HG03135 (cell line): ENCODE data around the gene GRIN2B.

Experiments used
- ATAC-seq: cut with Tn5 transposase; IDR thresholded peaks from one replicate; pipeline ENCODE4 v1.9.1; 2021; ENCODE audit warnings: mild to moderate bottlenecking, moderate library complexity; ENCODE audit not compliant: unreplicated experiment

The GRIN2B gene

GRCh38 chr12:13959131-13959723, 22.2 kb downstream of the GRIN2B start:
- no peak for ATAC-seq

DNA sequence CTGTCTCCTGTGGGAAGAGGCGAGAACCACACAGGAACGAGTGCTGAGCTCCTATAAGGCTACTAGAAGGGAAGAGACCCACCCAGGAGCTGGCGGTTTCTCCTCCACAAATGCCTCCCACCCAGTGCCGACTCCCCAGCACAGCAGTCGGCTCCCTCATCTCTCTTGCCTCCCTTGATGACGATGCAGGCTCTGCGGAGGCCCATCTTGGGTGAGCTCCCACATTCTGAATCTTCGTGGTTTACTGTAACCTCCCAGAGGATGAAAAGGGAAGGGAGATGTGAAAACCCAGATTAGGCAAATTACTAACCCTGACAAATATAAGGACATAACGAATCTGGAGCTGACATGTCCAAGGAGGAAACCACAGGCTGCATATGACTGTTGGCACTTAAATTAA, 23.8 kb downstream of the GRIN2B start:
- ATAC-seq: no peak

GRCh38 chr12:13956060-13956590, 25.3 kb downstream of the GRIN2B start:
- ATAC-seq: no peak

GRCh38 chr12:13952096-13952495, 29.3 kb downstream of the GRIN2B start:
- no peak for ATAC-seq

GRCh38 chr12:13950502-13950901, 30.9 kb downstream of the GRIN2B start:
- no peak for ATAC-seq

GRCh38 chr12:13948621-13949020, 32.8 kb downstream of the GRIN2B start:
- no peak for ATAC-seq

DNA sequence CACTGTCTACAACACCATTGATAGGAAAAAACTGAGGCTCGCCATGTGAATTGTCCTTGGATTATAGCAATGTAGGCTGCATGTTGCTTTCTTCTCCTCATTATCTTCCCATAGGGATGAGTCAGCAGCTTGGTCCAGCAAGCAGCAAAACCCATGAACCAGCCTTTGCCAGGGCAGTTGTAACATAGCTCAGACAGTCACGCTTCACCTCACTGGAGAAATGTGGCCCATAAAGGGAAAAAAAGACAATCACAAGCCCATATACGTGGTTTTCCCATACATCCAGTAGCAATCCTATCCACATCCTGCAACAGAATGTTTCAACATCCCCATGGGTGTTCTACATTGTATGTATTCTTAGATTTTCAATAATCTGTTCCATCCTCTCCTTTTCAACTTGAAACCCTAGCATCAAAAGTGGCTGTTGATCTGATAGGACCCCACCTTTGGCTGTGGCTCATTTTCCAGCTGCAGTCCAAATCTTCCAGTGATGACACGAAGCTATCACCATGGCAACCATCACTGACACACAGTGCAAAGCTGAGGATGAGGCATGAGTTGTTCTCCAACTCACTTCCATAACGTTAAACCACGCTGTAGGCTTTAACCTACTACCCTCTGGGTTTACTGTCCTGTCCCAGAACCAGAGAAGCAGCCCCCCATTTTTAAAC, 34.0 kb downstream of the GRIN2B start:
- ATAC-seq: no peak

DNA sequence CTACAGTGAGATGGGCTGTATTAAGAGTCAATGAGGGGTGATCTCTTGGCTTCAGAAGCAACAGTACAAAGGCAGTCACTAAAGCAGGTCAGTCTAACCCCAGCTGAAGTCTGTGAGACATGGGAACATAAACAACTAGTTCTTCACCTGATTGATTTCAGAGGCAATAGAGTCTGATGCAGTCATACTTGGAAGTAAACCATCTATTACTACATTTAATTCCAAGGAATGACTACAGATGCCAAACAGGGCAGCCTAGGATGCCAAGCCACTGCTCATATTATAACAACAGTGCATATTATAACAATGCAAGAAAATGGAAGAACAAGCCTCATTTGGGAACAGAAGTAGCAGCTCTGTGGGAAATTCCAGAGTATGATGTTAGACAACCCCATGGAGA, 35.8 kb downstream of the GRIN2B start:
- no peak for ATAC-seq

GRCh38 chr12:13945236-13945635, 36.2 kb downstream of the GRIN2B start:
- ATAC-seq: no peak

- ATAC-seq: no peak
Observed at GRCh38 chr12:13942826-13943225, 38.6 kb downstream of the GRIN2B start.

DNA sequence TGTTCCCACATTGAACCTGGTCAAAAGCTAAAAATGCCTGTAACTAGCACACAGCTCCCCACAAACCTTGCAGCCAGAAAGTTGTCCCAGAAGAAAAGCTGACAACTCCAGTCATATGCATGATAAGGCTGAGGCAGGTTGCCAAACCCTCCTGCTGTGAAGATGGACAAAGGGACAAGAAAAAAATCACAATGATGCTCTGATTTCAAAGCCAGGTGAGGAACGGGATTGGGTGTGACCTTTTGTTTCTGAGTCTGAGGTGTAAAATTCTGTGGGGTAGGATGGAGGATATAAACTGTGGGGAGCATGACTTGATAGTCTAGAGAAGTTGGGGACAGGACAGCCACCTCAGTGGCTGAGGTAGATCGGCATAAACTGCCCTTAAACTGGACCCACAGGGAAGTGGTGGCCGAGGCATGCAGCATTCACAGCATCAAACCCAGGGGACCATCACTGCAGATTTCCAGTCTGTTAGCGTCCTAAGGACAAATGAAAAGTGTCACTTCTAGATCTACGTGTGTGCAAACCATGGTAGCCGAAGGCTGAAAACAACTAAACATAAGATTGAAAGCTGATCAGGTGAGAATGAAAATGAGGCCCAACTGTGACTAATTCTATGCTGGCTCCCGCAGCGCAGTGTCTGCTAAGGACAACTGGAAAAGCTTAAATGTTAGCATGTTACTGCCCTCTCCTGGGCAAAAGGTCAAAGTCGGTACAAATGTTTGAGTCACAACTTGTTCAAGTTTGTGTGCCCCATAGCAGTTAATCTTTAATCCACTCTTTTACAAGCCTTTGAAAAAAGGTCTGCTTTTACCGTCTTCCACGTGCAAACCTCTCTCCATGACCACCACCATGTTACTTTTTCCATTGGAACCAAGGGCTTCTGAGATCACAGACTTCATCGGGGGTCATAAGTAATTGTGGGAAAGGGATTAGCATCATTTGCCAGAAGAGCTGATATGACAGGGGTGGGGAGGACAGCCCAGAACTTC, 39.8 kb downstream of the GRIN2B start:
- no peak for ATAC-seq

- no peak for ATAC-seq
Observed at GRCh38 chr12:13940335-13940865, 41.0 kb downstream of the GRIN2B start.

- ATAC-seq: no peak
Observed at GRCh38 chr12:13937735-13938134, 43.7 kb downstream of the GRIN2B start.

GRCh38 chr12:13935169-13935568, 46.2 kb downstream of the GRIN2B start:
- ATAC-seq: no peak
